ENCODE data around the gene MRGPRX4. TPM values are rescaled to one million over a fixed set of nuclear protein-coding genes. Genes with fewer than 3 reads are reported as not detected.
A peak's percentile ranks its signal among the peaks of the same experiment; 100 is the strongest.

The MRGPRX4 gene
- total RNA-seq, 6 experiments from 2014 or later, result not detected

GRCh38 chr11:18144243-18144642 is 28.4 kb upstream of the MRGPRX4 start:
- Mint-ChIP-seq H3K4me3 (no peak overlapping the region), H3K27ac (no peak overlapping the region), H3K9me3 (no peaks in the 10 kb centered on the region), H3K36me3 (ENCODE audit: low read depth) (no peaks in the 10 kb centered on the region), H3K4me1 (ENCODE audit: low read depth) (peaks cover 13% of the 10 kb centered on the region), H3K27me3 (ENCODE audit: insufficient read depth) (peaks cover 4% of the 10 kb centered on the region; the same call in 1 of the 2 replicates)
- DNase-seq, result no peak
- TF ChIP-seq, protein P1, sequence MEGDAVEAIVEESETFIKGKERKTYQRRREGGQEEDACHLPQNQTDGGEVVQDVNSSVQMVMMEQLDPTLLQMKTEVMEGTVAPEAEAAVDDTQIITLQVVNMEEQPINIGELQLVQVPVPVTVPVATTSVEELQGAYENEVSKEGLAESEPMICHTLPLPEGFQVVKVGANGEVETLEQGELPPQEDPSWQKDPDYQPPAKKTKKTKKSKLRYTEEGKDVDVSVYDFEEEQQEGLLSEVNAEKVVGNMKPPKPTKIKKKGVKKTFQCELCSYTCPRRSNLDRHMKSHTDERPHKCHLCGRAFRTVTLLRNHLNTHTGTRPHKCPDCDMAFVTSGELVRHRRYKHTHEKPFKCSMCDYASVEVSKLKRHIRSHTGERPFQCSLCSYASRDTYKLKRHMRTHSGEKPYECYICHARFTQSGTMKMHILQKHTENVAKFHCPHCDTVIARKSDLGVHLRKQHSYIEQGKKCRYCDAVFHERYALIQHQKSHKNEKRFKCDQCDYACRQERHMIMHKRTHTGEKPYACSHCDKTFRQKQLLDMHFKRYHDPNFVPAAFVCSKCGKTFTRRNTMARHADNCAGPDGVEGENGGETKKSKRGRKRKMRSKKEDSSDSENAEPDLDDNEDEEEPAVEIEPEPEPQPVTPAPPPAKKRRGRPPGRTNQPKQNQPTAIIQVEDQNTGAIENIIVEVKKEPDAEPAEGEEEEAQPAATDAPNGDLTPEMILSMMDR (IDR thresholded peaks at IDR 0.05), result no peak

- Mint-ChIP-seq H3K4me1 (ENCODE audit: low read depth) (peaks cover 13% of the 10 kb centered on the region), H3K27me3 (ENCODE audit: insufficient read depth) (peaks cover 4% of the 10 kb centered on the region; the same call in 1 of the 2 replicates), H3K4me3 (no peak overlapping the region), H3K27ac (no peak overlapping the region), H3K36me3 (ENCODE audit: low read depth) (no peaks in the 10 kb centered on the region), H3K9me3 (no peaks in the 10 kb centered on the region)
- TF ChIP-seq, protein P1 (IDR thresholded peaks at IDR 0.05), result peak; percentile 41
- DNase-seq, result no peak
Measured at GRCh38 chr11:18145025-18145424, 27.6 kb upstream of the MRGPRX4 start.

DNA sequence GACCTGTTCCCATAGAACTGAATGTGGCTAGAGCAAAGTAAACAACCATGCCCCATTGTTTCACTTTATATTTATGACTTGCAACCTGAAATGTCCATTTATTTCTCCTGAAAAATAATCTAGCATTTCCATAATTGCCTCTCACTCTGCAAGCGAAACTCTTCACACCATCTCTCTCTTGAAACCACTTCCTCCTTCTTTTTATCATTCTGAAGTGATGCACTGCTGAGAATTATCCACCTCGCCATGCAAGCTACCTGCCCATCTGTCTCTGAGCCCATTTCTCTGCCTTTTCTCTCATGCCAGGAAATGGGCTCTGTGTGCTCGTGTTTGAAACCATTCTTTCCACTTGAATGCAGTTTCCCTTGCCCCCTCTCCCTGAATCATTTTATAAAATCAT is 26.8 kb upstream of the MRGPRX4 start:
- TF ChIP-seq, protein P1 (IDR thresholded peaks at IDR 0.05), result no peak

DNA sequence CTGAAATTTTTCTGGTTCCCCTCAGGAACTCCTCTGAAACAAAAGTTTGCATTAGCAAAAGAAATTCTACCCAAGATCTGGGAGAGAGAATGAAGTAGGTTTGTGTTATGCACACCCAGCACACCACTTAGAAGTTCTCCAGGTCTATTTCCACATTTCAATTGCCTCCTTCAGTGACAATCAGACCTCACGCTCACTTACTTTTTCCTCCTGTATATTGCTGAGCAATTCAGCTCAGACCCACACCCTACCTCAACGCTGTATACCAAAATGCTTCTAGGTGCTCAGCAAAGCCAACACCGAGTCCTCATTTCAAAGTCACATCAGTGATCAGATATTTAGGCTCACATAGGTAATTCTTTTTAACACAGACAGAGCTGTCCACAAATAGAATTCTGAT is 21.1 kb upstream of the MRGPRX4 start:
- Mint-ChIP-seq H3K9me3 (no peaks in the 10 kb centered on the region), H3K4me3 (no peak overlapping the region), H3K4me1 (ENCODE audit: low read depth) (no peaks in the 10 kb centered on the region), H3K27ac (no peak overlapping the region), H3K36me3 (ENCODE audit: low read depth) (no peaks in the 10 kb centered on the region), H3K27me3 (ENCODE audit: insufficient read depth) (peaks cover 6% of the 10 kb centered on the region)
- TF ChIP-seq, protein P1 (IDR thresholded peaks at IDR 0.05), result no peak
- no peak for DNase-seq

More for the DNA sequence above, 26.8 kb upstream of the MRGPRX4 start:
- Mint-ChIP-seq H3K4me1 (ENCODE audit: low read depth) (peaks cover 13% of the 10 kb centered on the region), H3K27me3 (ENCODE audit: insufficient read depth) (peaks cover 6% of the 10 kb centered on the region), H3K36me3 (ENCODE audit: low read depth) (no peaks in the 10 kb centered on the region), H3K4me3 (no peak overlapping the region), H3K27ac (no peak overlapping the region), H3K9me3 (no peaks in the 10 kb centered on the region)
- no peak for DNase-seq

DNA sequence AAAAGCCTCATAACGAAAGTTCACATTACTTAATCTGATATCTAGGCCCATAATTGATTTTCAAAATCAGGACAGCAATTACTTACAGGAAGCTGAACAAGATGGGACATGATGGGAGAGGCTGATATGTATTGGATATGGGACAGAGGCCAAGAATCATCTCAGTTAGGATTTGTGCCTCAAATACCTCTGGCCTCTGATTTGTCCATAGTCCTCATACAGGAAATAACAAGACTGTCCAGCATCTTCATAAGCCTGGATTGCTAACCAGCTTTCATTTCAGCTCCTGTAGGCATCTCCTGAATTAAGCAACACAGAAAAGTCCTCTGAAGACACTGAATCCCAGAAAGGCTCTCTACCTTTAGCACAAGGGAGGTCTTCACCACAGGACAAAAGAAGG is 4.3 kb upstream of the MRGPRX4 start:
- no peaks in the 10 kb centered on the region for H3K36me3 Mint-ChIP-seq (ENCODE audit: low read depth)
- TF ChIP-seq, protein P1 (IDR thresholded peaks at IDR 0.05), result no peak
- H3K27me3 Mint-ChIP-seq (ENCODE audit: insufficient read depth), result peaks cover 8% of the 10 kb centered on the region
- H3K9me3 Mint-ChIP-seq, result no peaks in the 10 kb centered on the region
- DNase-seq, result no peak
- H3K27ac Mint-ChIP-seq, result no peak overlapping the region
- H3K4me1 Mint-ChIP-seq (ENCODE audit: low read depth), result peaks cover 8% of the 10 kb centered on the region
- H3K4me3 Mint-ChIP-seq, result no peak overlapping the region
